GM19025 (cell line): ENCODE results near the gene HAUS8.
"Not testable (repeated sequence)": the region's sequence is repeated elsewhere in the genome, so short reads cannot be mapped to it uniquely, and the experiment has no call there.

Experiments used
- ATAC-seq: cut with Tn5 transposase; IDR thresholded peaks from one replicate; pipeline ENCODE4 v1.9.1; 2021; ENCODE audit warnings: mild to moderate bottlenecking, low read depth, moderate library complexity; ENCODE audit not compliant: unreplicated experiment

HAUS8 gene

GRCh38 chr19:17075035-17075863 lies at the start of gene HAUS8, which contains the start of gene MYO9B:
Gene HAUS8 (minus strand): TSS chr19:17075452. CDS start chr19:17075422, 30 bp downstream.
Gene MYO9B (plus strand): TSS chr19:17075777. CDS start chr19:17101718, 25,941 bp downstream.
- peak; percentile 76 for ATAC-seq

- ATAC-seq: no peak
Observed at GRCh38 chr19:17124025-17124424, 48.8 kb upstream of the HAUS8 start.

- no peak for ATAC-seq
Observed at GRCh38 chr19:17123041-17123440, 47.8 kb upstream of the HAUS8 start.

- ATAC-seq: no peak
Observed at GRCh38 chr19:17121736-17122293, 46.6 kb upstream of the HAUS8 start.

GRCh38 chr19:17118957-17119356 lies 43.7 kb upstream of the HAUS8 start:
- no peak for ATAC-seq

GRCh38 chr19:17116996-17117702 lies 41.9 kb upstream of the HAUS8 start:
- ATAC-seq: no peak

- no peak for ATAC-seq
Observed at GRCh38 chr19:17114414-17114831, 39.2 kb upstream of the HAUS8 start.

- ATAC-seq: no peak
Observed at GRCh38 chr19:17113127-17113785, 38.0 kb upstream of the HAUS8 start.

- no peak for ATAC-seq
Observed at GRCh38 chr19:17112700-17113099, 37.4 kb upstream of the HAUS8 start.

GRCh38 chr19:17112271-17112670 lies 37.0 kb upstream of the HAUS8 start:
- ATAC-seq: no peak

- ATAC-seq: no peak
Observed at GRCh38 chr19:17111766-17112165, 36.5 kb upstream of the HAUS8 start.

GRCh38 chr19:17110599-17110966 lies 35.3 kb upstream of the HAUS8 start:
- no peak for ATAC-seq

- ATAC-seq: no peak
Observed at GRCh38 chr19:17109962-17110598, 34.8 kb upstream of the HAUS8 start.

- ATAC-seq: no peak
Observed at GRCh38 chr19:17109300-17109699, 34.0 kb upstream of the HAUS8 start.

- no peak for ATAC-seq
Observed at GRCh38 chr19:17108453-17108784, 33.2 kb upstream of the HAUS8 start.

GRCh38 chr19:17107546-17108452 lies 32.5 kb upstream of the HAUS8 start:
- ATAC-seq: no peak

- ATAC-seq: not testable (repeated sequence)
Observed at GRCh38 chr19:17106964-17107363, 31.7 kb upstream of the HAUS8 start.

- no peak for ATAC-seq
Observed at GRCh38 chr19:17105556-17105955, 30.3 kb upstream of the HAUS8 start.

- ATAC-seq: no peak
Observed at GRCh38 chr19:17104679-17105078, 29.4 kb upstream of the HAUS8 start.

GRCh38 chr19:17103177-17103576 lies 27.9 kb upstream of the HAUS8 start:
- ATAC-seq: no peak
